Right atrium auricular region (tissue), 2 donors: ENCODE data around the gene MAGEF1. TPM values are rescaled to one million over a fixed set of nuclear protein-coding genes. Genes with fewer than 3 reads are reported as not detected.

Source experiments
- DNase-seq: peaks from one replicate; pipeline ENCODE4 v3.0.0-alpha.2; 2019; ENCODE audit warnings: low spot score
- H3K27ac ChIP-seq, 2 donors: fragments of 200-600 bp; sonication (generic); 1 replicate in 1 of 2; 2 replicates in 1 of 2; pipeline ENCODE4 v1.5.1; 2016 to 2019
- H3K27me3 ChIP-seq, 2 donors: fragments of 200-600 bp; sonication (generic); one replicate each; pipeline versions ENCODE4 v1.5.1 to v1.6.0; 2017 to 2019
- H3K36me3 ChIP-seq: fragments of 200-600 bp; sonication (generic); one replicate; pipeline ENCODE4 v1.5.1; 2016
- H3K4me1 ChIP-seq, 2 donors: fragments of 200-600 bp; sonication (generic); one replicate each; pipeline versions ENCODE4 v1.5.1 to v1.6.0; 2017 to 2019
- H3K4me3 ChIP-seq, 2 donors: fragments of 200-600 bp; sonication (generic); 1 replicate in 1 of 2; 2 replicates in 1 of 2; pipeline ENCODE4 v1.5.1; 2017 to 2019; ENCODE audit warnings: mild to moderate bottlenecking in 1 of 2, moderate library complexity in 1 of 2
- H3K9me3 ChIP-seq, 2 donors: fragments of 200-600 bp; sonication (generic); one replicate each; pipeline ENCODE4 v1.5.1; 2019
- CTCF ChIP-seq, 2 donors: fragments of 200-600 bp; sonication (generic); IDR thresholded peaks; one replicate each; pipeline ENCODE4 v1.5.1; 2019; ENCODE audit warnings: antibody characterized with exemption in 2 of 2
- total RNA-seq, 2 donors: library from RNA; depleted of rRNA; stranded (reverse); fragments of >200 nt; gene quantifications; one replicate each; pipeline ENCODE4 v1.1.0, GENCODE V29; 2016

The MAGEF1 gene
- total RNA-seq, 2 donors from 2014 or later, result 26.9 to 32.2 TPM

- Histone ChIP-seq H3K27me3 (no peaks in the 10 kb centered on the region), H3K4me1 (no peaks in the 10 kb centered on the region), H3K9me3 (no peaks in the 10 kb centered on the region), H3K4me3 (no peak overlapping the region), H3K36me3 (no peaks in the 10 kb centered on the region), H3K27ac (no peak overlapping the region)
- DNase-seq, result no peak
- no peak for TF ChIP-seq CTCF (IDR thresholded peaks at IDR 0.05)
Measured at GRCh38 chr3:184750349-184751083, 38.7 kb upstream of the MAGEF1 start.

- H3K4me3 ChIP-seq, result no peak overlapping the region
- H3K27ac ChIP-seq, result no peak overlapping the region
- H3K9me3 ChIP-seq, result no peaks in the 10 kb centered on the region
- H3K4me1 ChIP-seq, result no peaks in the 10 kb centered on the region
- H3K27me3 ChIP-seq, result no peaks in the 10 kb centered on the region
- DNase-seq, result no peak
- TF ChIP-seq CTCF (IDR thresholded peaks at IDR 0.05), result no peak
- H3K36me3 ChIP-seq, result no peaks in the 10 kb centered on the region
Measured at GRCh38 chr3:184749168-184749744, 37.4 kb upstream of the MAGEF1 start.

DNA sequence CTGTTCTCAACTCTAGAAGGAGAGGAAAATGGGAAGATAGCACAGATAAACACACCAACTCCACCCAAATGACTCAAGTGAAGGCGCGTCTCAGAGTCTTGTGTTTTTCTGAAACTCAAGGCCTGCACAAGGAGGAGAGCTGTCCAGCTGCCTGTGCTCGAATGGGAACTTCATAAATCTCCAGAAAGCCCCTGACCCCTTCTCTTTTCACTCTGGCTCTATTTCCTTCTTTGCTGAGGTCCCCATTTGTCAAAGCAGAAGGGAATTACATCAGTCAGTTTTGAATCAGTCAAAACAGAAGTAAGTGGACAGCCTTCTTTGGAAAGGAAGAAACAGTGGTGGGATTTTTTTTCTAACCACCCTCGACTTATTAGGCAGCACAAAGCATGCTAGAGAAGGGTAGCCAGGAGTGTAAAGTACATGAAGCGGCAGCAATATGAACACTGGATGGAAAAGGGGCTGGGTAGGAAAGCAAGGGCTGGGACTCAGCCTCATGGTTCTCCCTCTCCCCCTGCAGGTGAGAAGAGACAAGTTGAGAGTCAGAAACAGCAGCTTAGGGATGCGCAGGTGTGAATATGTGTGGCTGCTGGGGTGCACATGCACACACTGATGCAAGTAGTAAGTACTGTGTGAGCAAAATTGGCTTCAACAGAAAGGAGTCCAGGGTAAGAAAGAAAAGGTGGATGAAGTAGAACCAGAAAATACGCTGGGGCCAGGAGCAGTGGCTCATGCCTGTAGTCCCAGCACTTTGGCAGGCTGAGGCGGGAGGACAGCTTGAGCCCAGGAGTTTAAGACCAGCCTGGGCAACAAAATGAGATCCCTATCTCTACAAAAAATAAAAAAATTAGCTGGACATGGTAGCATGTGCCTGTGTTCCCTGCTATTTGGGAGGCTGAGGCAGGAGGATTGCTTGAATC lies 36.6 kb upstream of the MAGEF1 start:
- Histone ChIP-seq H3K27me3 (no peaks in the 10 kb centered on the region), H3K9me3 (no peaks in the 10 kb centered on the region), H3K4me3 (no peak overlapping the region), H3K27ac (no peak overlapping the region), H3K4me1 (no peaks in the 10 kb centered on the region), H3K36me3 (no peaks in the 10 kb centered on the region)
- DNase-seq, result no peak
- TF ChIP-seq CTCF (IDR thresholded peaks at IDR 0.05), result no peak

DNA sequence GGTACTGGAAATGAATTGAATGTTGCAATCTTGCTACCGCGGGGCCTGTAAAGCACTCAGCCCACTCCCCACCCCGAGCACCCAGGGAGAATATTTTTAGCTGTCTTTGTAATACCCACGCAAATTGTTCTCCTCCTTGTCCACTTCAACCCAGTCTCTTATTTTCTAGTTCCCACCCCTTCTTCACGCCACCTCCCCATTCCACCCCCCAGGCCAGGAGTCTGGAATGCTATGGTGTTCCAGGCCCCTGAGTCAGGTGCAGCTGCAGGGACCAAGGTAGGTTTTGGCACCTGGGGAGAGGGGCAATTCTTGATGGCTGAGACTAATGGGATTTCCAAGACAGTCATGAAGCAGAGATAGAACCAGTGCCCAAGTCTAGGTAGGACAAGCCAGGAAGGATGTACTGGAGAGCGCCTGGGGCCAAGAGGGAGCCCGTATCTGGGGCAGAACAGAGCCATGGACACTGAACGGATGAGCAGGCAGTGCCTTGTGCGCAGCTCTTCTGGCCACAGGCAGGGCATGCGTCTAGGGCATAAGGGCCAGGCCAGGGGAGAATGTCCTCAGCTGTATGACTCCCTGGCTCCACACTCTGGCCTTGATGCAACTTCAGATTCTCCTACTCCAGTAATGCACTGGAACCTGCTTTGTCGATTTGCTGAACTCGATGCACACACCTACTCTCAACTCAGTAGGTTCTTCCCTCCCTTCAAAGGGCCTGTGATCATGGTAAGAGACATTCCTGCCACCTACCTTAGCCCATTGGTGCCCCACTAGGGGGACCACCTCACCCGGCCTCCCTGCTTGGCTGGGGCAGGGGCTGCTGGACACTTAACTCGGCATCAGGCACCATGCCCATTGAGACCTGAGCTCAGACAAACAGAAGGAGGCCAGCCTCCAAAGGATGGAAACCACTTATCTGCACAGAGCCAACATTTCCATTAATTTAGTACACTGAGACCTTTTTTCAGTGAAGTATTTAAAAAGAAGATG lies 34.6 kb upstream of the MAGEF1 start:
- Histone ChIP-seq H3K27ac (no peak overlapping the region), H3K27me3 (no peaks in the 10 kb centered on the region), H3K4me3 (no peak overlapping the region), H3K4me1 (no peaks in the 10 kb centered on the region), H3K9me3 (no peaks in the 10 kb centered on the region), H3K36me3 (no peaks in the 10 kb centered on the region)
- DNase-seq, result no peak
- no peak for TF ChIP-seq CTCF (IDR thresholded peaks at IDR 0.05)

- no peak for TF ChIP-seq CTCF (IDR thresholded peaks at IDR 0.05)
- Histone ChIP-seq H3K36me3 (no peaks in the 10 kb centered on the region), H3K27me3 (no peaks in the 10 kb centered on the region), H3K4me1 (no peaks in the 10 kb centered on the region), H3K4me3 (no peak overlapping the region), H3K27ac (no peak overlapping the region), H3K9me3 (no peaks in the 10 kb centered on the region)
- DNase-seq, result no peak
Measured at GRCh38 chr3:184745526-184745925, 33.7 kb upstream of the MAGEF1 start.
